Activated naive CD8-positive, alpha-beta T cell treated with anti-CD3 and anti-CD28 coated beads for 36 hours (primary cell): ENCODE measurements around the gene APOA5. TPM values are rescaled to one million over a fixed set of nuclear protein-coding genes. Genes with fewer than 3 reads are reported as not detected.
"Not testable (repeated sequence)": the region's sequence is repeated elsewhere in the genome, so short reads cannot be mapped to it uniquely, and the experiment has no call there.

Experiments
- DNase-seq: peaks from one replicate; pipeline ENCODE4 v3.0.0; 2021
- H3K27ac Mint-ChIP-seq: one replicate; pipeline ENCODE4 v1.8.0; 2022; ENCODE audit warnings: mild to moderate bottlenecking, moderate library complexity, mixed read lengths
- H3K27me3 Mint-ChIP-seq: one replicate; pipeline ENCODE4 v1.8.0; 2022; ENCODE audit warnings: mild to moderate bottlenecking, mixed read lengths
- H3K36me3 Mint-ChIP-seq: one replicate; pipeline ENCODE4 v1.8.0; 2021; ENCODE audit warnings: mild to moderate bottlenecking, mixed read lengths
- H3K4me1 Mint-ChIP-seq: one replicate; pipeline ENCODE4 v1.8.0; 2021; ENCODE audit warnings: mixed read lengths
- H3K4me3 Mint-ChIP-seq: one replicate; pipeline ENCODE4 v1.8.0; 2022; ENCODE audit warnings: mild to moderate bottlenecking, moderate library complexity, mixed read lengths
- H3K9me3 Mint-ChIP-seq: one replicate; pipeline ENCODE4 v1.8.0; 2022; ENCODE audit warnings: mixed read lengths
- total RNA-seq, 2 experiments: library from RNA; stranded (reverse); gene quantifications; one replicate each; pipeline ENCODE4 v1.2.3, GENCODE V29; 2021

Gene APOA5
- not detected for total RNA-seq

GRCh38 chr11:116791813-116792143 is at the start of gene APOA5:
Gene APOA5, minus strand, starts transcription at chr11:116791879. Its CDS starts 19 bp downstream, at chr11:116791860.
- Mint-ChIP-seq H3K27me3 (no peaks in the 10 kb centered on the region), H3K9me3 (no peaks in the 10 kb centered on the region), H3K36me3 (peaks cover 5% of the 10 kb centered on the region), H3K4me3 (no peak within 1 kb of the TSS), H3K27ac (no peak within 1 kb of the TSS), H3K4me1 (peaks cover 17% of the 10 kb centered on the region)
- no peak for DNase-seq

GRCh38 chr11:116840746-116841296 is 49.1 kb upstream of the APOA5 start:
- DNase-seq = no peak
- Mint-ChIP-seq H3K27ac (no peak overlapping the region), H3K9me3 (no peaks in the 10 kb centered on the region), H3K27me3 (no peaks in the 10 kb centered on the region), H3K36me3 (no peaks in the 10 kb centered on the region), H3K4me1 (peaks cover 2% of the 10 kb centered on the region), H3K4me3 (no peak overlapping the region)

GRCh38 chr11:116840224-116840745 is 48.6 kb upstream of the APOA5 start:
- no peak overlapping the region for H3K4me3 Mint-ChIP-seq
- H3K36me3 Mint-ChIP-seq = no peaks in the 10 kb centered on the region
- H3K4me1 Mint-ChIP-seq = peaks cover 4% of the 10 kb centered on the region
- DNase-seq = no peak
- no peaks in the 10 kb centered on the region for H3K27me3 Mint-ChIP-seq
- H3K27ac Mint-ChIP-seq = no peak overlapping the region
- no peaks in the 10 kb centered on the region for H3K9me3 Mint-ChIP-seq

GRCh38 chr11:116838321-116839084 is 46.8 kb upstream of the APOA5 start:
- H3K27me3 Mint-ChIP-seq = no peaks in the 10 kb centered on the region
- no peak for DNase-seq
- H3K27ac Mint-ChIP-seq = no peak overlapping the region
- H3K4me1 Mint-ChIP-seq = peaks cover 7% of the 10 kb centered on the region
- H3K4me3 Mint-ChIP-seq = no peak overlapping the region
- H3K9me3 Mint-ChIP-seq = no peaks in the 10 kb centered on the region
- H3K36me3 Mint-ChIP-seq = no peaks in the 10 kb centered on the region

GRCh38 chr11:116837231-116838091 is 45.8 kb upstream of the APOA5 start, which contains the start of gene APOA1:
Gene APOA1, minus strand, starts transcription at chr11:116837622. Its CDS starts 235 bp downstream, at chr11:116837387.
- Mint-ChIP-seq H3K4me1 (peaks cover 7% of the 10 kb centered on the region), H3K36me3 (no peaks in the 10 kb centered on the region), H3K4me3 (no peak within 1 kb of the TSS), H3K27ac (no peak within 1 kb of the TSS), H3K9me3 (no peaks in the 10 kb centered on the region), H3K27me3 (no peaks in the 10 kb centered on the region)
- DNase-seq = no peak

GRCh38 chr11:116836632-116836991 is 44.9 kb upstream of the APOA5 start:
- H3K9me3 Mint-ChIP-seq = no peaks in the 10 kb centered on the region
- no peak overlapping the region for H3K4me3 Mint-ChIP-seq
- no peak overlapping the region for H3K27ac Mint-ChIP-seq
- H3K4me1 Mint-ChIP-seq = peaks cover 7% of the 10 kb centered on the region
- no peaks in the 10 kb centered on the region for H3K27me3 Mint-ChIP-seq
- no peak for DNase-seq
- no peaks in the 10 kb centered on the region for H3K36me3 Mint-ChIP-seq

GRCh38 chr11:116835791-116836631 is 44.3 kb upstream of the APOA5 start:
- H3K27me3 Mint-ChIP-seq = no peaks in the 10 kb centered on the region
- peak; percentile 88 for DNase-seq
- no peaks in the 10 kb centered on the region for H3K9me3 Mint-ChIP-seq
- no peaks in the 10 kb centered on the region for H3K36me3 Mint-ChIP-seq
- peak overlapping the region; percentile 77 for H3K4me3 Mint-ChIP-seq
- H3K4me1 Mint-ChIP-seq = peaks cover 7% of the 10 kb centered on the region
- no peak overlapping the region for H3K27ac Mint-ChIP-seq

- Mint-ChIP-seq H3K9me3 (no peaks in the 10 kb centered on the region), H3K27ac (no peak overlapping the region), H3K36me3 (no peaks in the 10 kb centered on the region), H3K27me3 (no peaks in the 10 kb centered on the region), H3K4me3 (peak overlapping the region; percentile 77), H3K4me1 (peaks cover 7% of the 10 kb centered on the region)
- DNase-seq = no peak
Measured at GRCh38 chr11:116835042-116835772, 43.5 kb upstream of the APOA5 start.

- not testable (repeated sequence) for DNase-seq, H3K27me3 Mint-ChIP-seq, H3K27ac Mint-ChIP-seq, H3K36me3 Mint-ChIP-seq, H3K4me1 Mint-ChIP-seq, H3K9me3 Mint-ChIP-seq
- peak overlapping the region; percentile 77 for H3K4me3 Mint-ChIP-seq
Measured at GRCh38 chr11:116834535-116835041, 42.9 kb upstream of the APOA5 start.

- Mint-ChIP-seq H3K36me3 (no peaks in the 10 kb centered on the region), H3K9me3 (no peaks in the 10 kb centered on the region), H3K4me3 (no peak overlapping the region), H3K4me1 (peaks cover 7% of the 10 kb centered on the region), H3K27ac (no peak overlapping the region), H3K27me3 (no peaks in the 10 kb centered on the region)
- DNase-seq = no peak
Measured at GRCh38 chr11:116833816-116834534, 42.3 kb upstream of the APOA5 start.

GRCh38 chr11:116833491-116833815 is 41.8 kb upstream of the APOA5 start:
- H3K4me1 Mint-ChIP-seq = peaks cover 7% of the 10 kb centered on the region
- H3K27ac Mint-ChIP-seq = no peak overlapping the region
- H3K27me3 Mint-ChIP-seq = no peaks in the 10 kb centered on the region
- H3K36me3 Mint-ChIP-seq = no peaks in the 10 kb centered on the region
- no peak overlapping the region for H3K4me3 Mint-ChIP-seq
- DNase-seq = no peak
- H3K9me3 Mint-ChIP-seq = no peaks in the 10 kb centered on the region

- no peaks in the 10 kb centered on the region for H3K27me3 Mint-ChIP-seq
Measured at GRCh38 chr11:116832350-116833290, 40.9 kb upstream of the APOA5 start.

More at GRCh38 chr11:116832350-116833290, 40.9 kb upstream of the APOA5 start:
- Mint-ChIP-seq H3K36me3 (no peaks in the 10 kb centered on the region), H3K9me3 (no peaks in the 10 kb centered on the region), H3K4me3 (no peak overlapping the region), H3K4me1 (peaks cover 7% of the 10 kb centered on the region), H3K27ac (no peak overlapping the region)
- DNase-seq = no peak
